ENCODE results near the gene RAMP1.
"Not testable (repeated sequence)": the region's sequence is repeated elsewhere in the genome, so short reads cannot be mapped to it uniquely, and the experiment has no call there.

Gene RAMP1

DNA sequence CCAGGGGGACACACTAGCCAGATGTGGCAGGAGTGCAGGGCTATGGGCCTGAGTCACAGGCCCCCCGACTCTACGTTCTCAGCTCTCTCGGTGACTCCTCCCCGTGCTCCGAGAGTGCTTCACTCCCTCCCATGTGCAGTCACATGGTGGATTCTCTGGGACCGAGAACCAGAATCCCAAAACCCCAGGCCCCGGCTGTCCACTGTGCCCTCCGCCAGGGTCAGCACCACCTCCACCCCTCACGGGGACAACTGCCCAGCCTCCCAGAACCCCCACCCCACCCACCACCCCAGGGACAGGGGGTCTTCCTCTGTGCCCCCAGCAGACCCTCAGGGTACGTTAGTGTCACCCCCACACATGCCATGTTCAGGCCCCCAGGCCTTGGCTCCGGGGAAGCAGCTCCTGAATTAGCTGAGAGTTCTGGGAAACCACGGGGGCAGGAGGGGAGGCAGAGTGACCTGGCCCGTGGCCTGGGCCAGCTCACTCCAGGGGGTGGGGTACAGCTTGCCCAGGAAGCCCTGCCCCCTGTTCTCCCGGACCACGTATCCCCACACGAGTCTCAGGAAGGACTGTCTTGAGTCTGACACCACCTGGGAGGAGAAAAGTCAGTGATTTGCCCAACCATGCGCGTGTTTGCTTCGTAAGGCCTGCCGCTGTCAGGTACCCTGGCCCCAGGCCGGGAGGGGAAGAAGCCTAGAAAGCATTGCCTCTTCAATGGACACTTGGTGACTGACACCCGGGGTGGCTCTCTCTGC is 4.4 kb downstream of the RAMP1 start:
- no peak for DNase-seq

DNA sequence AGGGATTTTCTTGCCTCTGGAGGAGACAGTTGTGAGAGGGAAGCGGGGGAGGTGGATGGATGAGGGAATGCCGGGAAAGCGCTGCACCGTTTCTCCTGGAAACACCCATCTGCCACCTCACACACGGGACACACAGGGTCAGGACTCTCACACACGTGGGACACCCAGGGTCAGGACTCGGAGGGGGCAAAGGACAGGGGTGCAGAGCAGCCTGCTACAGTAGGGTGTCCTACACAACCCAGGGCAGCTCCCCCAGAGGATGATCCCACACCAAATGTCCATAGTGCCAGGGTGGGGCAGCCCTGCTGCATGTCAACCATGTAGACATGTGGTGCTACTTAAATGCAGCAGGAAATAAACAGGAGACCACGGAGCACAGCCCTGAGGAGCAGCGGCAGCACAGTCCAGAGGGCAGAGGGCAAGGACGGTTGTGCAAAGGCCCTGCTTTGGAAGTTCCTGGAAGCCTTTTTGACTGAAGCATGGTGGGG is 5.1 kb downstream of the RAMP1 start:
- no peak for DNase-seq

DNA sequence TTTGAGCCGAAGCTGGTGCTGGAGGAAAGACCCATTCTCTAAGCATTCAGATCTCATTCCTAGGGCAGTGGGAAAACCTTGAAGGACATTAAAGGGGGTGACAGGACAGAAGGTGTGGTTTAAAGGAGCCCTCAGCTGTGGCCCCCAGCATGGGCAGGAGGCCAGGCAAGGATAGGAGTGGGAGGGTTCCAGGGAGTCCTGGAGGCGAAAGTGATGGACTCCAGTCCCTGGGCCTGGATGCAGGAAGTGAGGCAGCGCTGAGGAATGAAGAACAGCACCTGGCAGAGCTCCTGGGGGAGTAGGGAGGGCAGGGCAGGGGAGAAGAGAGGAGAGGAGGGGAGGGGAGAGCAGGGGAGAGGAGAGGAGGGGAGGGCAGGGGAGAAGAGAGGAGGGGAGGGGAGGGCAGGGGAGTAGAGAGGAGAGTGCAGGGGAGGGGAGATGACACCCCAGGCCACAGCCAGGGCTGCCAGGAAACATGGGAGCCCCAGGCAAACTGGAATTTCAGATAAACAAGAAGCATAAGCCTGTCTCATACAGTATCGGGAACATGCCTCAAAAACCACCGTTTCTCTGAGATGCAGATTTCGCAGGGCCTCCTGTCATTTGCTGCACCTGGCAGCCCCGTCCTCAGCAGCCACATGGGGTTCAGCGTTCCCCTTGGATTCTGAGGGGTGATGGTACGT is 5.7 kb downstream of the RAMP1 start:
- DNase-seq, result no peak

DNA sequence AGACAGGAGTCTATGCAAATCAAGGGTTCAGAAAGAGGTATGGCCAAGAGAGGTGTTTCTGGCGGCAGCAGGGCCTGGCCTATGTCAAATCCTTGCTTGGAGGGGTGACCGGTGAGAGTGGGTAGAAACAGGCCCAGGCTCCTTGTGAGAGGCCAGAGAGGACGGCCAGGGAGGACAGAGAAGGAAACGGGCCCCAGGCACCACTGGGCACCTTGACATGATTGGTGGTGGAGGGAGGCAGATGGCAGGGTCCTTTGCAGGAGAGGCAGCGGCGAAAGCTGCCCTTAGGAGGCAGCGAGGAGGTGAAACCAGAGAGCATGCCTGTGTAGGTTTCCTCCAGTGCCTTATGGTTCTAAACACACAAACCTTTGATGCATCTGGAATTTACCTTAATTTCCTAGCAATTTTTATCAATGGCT is 6.2 kb downstream of the RAMP1 start:
- no peak for DNase-seq

DNA sequence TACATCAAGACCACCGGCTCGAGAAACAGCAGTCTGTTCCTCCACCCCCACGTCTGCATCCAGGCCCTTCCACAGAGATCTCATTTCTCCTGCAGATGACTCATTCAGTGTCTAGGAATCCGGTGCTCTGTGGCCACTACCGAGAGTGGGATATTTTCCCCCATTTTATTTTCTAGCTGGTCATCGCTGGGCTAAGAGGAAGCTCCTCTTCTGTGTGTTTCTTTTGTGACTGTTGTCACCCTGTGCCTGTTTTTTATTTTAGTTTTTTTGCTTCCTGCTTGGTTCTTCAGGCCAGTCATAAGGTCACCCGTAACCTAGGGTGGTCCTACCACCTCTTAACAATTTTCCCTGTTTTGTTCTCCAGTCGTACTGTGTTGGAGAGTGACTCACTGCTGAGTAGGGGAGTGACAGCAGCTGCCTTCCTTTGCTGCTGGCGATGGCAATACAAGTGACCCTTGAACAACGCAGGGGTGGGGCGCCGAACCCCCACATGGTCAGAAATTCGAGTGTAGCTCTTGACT is 6.7 kb downstream of the RAMP1 start:
- no peak for DNase-seq

DNA sequence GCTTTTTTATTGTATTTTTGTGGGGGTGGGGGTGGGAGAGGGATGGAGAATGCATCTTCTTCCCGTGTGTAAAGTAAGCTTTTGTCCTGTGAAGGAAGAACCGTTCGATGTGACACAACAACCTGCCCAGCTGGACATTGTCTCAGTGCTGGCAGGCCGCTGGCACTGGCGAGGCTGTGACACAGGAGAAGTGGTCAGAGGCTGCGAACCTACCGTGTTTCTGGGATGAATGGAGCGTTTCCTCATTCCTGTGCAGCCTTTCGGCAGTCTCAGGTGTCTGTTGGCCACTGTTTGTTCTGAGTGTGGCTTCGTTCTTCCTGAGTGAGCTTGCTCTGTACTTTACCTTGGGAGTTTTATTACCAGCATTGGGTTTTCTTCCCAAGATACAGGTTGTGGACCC is 8.0 kb downstream of the RAMP1 start:
- no peak for DNase-seq

DNA sequence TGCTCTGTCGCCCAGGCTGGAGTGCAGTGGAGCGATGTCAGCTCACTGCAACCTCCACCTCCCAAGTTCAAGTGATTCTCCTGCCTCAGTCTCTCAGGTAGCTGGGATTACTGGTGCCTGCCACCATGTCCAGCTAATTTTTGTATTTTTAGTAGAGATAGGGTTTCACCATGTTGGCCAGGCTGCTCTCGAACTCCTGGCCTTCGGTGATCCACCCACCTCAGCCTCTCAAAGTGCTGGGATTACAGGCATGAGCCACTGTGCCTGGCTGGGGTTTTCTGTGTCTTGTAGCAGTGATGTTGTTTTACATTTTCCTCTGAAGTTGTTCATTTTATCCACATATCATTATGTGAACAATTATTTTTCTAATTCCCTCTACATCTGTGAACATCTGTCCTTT is 8.7 kb downstream of the RAMP1 start:
- not testable (repeated sequence) for DNase-seq

DNA sequence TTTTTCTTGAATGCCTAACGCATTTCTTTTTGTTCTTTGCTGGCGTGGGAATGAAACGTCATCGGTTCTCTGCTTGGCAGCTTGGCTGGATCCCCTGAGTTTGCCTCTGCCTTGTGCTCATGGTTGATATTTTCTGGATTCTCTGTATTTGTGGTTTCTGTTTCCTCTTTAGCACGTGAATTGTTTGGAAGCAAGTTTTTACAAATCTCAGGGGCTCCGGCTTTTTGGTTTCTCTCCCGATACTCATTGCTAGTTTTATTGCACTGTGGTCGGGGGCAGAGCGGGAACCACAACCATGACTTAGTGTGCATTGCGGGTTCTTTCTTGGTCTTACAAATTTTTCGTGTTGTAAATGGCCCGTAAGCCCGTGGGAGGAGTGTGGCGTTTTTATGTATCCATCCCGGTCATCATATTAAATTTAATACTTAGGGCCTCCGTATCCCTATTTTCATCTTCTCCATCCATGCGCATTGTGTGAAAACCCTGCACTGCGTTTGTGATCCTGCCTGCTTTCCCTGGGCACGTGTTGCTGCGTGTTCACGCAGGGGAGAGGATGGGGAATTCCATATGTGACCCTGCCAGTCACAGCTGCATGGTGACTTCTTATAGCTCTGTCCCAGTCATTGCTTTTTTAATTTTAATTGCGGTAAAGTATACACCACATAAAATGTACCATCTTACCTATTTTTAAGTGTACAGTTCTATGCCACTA is 9.4 kb downstream of the RAMP1 start:
- no peak for DNase-seq

DNA sequence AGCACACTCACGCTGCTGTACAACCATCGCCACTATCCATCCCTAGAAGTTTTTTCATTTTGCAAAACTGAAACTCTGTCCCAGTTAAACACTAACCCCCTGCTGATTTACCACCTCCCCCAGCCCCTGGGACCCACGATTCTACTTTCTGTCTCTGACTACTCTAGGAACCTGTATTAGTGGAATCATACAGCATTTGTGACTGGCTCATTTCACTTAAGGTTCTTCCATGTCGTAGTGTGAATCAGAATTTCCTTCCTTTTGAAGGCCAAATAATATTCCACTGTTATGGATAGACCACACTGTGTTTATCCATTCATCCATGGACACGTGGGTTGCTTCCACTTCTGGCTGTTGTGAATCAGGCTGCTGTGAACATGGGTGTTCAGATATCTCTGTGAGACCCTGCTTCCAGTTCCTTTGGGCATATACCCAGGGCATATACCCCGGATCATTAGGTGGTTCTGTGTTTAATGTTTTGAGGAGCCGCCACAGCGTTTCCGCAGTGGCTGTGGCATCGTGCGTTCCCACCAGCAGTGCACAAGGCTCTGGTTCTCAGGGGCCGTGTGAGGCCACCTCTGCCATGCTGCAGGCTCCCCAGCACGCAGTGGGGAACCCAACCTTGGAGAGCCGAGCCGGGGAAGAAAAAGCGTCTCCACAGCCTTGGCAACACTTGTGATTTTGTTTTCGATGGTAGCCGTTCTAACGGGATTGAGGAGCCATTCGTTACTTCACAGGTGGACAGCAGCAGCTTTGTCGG is 10.1 kb downstream of the RAMP1 start:
- no peak for DNase-seq

DNA sequence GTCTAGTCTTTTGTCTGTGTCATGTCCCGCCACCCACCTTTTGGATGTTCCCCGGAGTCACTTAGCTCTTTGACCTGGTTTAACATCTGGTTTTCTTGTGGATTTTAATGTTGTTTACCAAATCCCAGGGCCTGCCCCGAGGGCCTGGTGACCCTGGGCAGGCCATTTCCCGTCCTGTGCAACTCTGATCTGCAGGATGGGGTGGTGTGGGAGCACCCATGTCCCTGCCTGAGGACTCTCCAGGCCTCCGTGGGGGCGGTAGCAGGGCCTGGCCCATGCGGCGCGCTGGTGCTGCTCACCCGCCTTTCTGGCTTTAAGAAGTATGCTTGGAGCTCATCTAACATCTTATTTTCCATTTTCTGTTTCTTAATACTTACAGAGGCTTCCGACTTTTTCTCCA is 10.7 kb downstream of the RAMP1 start:
- no peak for DNase-seq

DNA sequence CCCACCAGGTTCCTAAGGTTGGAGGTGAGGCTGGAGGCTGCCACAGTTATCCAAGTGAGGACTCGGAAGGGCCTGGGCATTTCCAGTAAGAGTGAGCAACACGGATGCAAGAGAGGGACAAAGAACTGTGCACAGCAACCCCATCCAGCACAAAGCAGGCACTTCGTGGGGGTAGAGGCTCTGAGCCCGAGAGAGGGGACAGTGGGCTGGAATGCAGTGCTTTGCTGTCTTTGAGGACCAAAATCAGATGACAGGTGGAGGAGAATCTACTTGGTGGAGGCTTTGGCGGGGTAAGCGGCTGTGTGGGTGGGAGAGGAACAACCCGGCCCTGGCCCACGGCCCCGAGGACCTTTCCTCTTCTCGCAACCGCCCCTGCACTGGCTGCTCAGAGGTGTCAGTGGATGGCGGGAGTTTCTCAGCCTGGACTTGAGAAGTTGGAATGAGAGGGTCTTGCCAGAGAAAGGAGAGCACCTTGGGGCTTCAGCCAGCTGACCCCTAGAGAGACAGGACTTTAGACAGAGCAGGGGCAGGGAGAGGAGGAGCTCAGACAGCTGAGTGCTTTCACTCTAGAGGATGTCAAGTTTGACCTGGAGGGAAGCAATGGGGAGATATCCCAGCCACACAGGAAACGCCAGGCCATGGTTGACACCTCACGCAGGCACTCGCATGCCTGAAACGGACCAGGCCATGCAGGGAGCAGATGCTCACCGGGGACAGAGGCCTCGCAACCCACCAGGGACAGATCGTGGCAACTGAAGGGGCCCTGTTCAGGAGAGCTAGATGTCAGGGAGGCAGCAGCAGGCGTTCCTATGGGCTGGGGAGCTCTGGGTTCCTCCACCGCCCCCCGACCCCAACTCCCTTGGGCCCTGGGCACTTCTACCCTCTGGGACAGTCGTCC is 11.6 kb downstream of the RAMP1 start:
- DNase-seq, result no peak

DNA sequence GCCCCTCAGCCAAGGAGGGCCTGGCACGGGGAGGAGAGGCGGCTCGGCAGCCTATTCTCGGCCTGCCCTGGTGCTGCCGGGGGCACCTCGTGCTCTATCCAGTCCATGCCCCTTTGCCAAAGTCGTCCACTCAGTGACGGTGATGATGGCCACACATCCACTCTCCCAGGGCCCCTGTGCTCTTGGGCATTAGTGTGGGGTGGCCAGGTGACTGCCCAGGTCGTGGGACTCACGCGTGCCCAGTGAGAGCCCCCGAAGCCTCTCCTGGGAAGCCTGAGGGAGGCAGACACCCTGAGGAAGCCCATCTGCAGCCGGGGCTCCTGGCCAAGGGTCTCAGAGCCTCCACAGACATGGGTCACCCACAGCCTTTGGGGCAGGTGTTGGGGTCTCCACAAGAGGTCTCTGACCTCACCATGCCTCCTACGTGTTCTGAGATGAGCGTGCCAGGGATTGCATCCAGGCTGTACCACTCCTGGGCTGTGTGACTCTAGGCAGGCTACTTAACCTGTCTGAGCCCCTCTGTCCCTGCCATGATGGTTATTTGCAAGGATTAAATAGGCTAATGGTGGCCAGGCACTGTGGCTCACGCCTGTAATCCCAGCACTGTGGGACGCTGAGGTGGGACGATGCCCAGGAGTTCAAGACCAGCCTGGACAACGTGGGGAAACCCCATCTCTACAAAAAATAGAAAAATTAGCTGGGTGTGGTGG is 12.9 kb downstream of the RAMP1 start:
- DNase-seq, result no peak

DNA sequence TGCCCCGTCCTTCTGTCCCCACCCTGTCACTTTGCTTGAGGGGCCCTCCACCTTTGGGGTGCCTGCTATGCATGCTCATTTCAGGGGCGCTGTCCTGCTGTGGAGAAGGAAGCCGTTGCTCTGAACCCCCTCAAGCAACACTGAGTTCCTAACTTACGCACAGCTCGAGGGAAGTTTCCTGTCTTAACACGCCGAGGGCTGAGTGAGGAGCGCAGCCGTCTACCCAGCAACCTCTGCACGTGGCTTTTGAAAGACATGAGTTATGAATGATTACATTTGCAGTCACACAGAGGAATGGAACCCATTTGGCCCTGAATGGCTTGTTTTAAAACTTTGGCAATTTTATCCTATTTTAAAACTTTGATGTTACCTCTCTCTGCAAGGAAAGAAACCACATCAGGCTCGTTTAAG is 14.0 kb downstream of the RAMP1 start:
- no peak for DNase-seq

DNA sequence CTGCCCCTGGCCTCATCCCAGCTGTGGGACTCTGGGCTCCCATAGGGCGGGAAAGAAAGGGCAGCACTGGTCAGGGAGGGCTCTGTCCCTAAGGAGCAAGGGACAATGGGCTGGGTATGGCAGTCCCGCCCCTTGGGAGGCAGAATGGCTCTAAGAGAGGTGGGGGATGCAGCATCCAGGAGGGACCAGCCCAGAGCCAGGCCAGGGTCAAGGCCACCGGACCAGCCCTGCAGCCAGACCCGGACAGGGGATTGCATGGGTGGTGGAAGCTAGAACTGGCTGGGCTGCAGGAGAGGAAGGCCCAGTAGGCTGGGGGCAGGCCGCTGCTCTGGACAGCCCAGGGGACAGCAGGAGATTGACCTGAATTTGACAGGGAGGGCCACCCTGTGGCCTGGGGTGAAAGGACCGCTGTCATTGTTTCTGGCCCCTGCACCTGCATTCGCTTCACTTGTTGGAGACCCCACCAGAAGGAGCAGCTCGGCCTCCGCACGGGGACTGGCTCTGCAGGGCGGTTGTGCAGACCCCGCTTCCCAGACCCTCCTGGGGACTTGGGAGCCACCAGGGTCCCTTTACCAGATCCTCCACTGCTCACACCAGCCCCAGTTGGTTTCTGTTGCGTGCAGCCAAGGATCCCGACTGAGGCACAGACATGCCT is 14.6 kb downstream of the RAMP1 start:
- DNase-seq, result no peak

DNA sequence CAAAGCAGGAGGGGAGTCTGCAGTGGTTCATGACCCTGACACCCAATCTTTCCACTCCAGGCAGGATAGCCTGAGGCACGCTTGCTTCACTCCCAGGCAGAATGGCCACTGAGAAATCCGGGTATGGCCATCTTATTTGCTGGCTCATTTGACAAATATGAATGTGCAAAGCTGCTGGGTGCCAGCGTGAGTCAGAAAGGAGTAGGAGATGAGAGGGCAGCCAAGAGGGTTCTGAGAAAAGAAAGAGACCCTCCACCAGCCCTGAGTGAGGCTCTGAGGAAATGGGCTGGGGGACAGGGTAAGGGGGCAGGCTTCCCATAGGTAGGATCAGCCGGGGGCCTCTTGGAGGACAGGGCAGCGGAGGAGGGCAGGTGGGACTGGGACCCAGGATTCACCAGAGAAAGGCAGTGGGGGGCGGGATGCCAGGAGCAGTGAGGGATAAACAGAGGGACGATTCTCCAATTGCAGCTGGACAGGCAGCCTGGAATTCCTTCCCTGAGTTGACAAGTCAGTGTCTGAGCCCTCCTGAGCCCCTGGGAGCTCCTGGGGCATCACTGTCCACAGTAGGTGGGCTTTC is 15.2 kb downstream of the RAMP1 start:
- no peak for DNase-seq

DNA sequence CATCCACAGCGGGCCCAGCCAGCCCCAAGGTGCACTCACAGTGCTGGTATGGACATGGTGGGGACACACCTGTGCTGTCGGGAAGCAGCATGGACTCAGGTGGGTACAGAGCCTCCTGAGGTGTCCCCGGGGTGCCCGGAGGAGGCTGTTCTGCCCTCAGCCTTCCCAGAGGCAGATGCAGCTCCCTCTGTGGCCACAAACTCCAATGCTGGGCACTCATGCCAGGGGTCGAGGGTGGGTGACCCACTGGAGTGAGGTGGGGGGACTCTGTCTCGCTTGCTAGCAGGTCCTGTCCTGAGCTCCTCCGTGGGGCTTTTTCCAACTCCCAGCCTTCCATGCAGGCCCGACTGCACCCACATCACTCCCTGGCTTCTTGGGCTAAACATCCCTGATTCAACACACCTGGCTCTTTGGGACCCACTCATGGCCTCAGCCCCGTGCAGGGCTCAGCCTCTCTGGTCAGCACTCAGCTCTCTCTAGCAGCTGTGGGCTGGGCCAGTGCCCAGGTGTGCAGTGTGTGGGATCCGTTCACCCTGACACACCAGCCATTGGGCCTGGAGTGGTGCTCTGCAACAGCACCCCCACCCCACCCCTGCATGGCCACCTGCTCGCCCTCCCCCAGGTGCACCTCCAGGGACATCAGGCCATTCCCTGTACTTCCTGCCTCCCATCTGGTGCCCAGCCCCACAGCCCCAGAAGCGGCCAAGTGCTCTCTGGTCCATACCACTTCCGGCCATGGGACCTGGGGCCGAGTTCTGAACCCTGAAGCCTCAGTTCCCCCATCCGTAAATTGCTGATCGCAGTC is 16.0 kb downstream of the RAMP1 start:
- DNase-seq, result no peak

DNA sequence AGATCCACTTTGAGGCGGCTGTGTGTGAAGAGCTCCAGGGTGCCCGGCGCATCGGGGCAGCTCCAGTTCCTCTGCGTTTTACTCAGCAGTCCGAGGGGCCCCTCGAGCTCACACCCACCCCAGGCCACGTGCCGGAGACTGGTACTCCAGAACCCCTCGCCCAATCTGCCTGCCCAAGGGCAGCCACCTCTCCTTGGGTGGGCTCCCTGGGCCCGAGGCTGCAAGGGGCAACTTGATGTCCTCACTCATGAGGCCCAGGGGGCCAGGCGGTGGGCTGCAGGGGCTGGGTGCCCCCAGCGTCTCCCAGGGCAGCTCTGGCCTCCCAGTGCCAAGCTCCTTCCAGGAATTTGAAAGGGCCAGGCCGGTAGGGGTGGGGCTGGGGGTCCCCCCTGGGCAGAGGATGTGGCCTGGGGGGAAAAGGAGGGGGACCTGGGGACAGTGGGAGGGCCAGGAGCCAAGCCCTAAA is 16.7 kb downstream of the RAMP1 start:
- no peak for DNase-seq

DNA sequence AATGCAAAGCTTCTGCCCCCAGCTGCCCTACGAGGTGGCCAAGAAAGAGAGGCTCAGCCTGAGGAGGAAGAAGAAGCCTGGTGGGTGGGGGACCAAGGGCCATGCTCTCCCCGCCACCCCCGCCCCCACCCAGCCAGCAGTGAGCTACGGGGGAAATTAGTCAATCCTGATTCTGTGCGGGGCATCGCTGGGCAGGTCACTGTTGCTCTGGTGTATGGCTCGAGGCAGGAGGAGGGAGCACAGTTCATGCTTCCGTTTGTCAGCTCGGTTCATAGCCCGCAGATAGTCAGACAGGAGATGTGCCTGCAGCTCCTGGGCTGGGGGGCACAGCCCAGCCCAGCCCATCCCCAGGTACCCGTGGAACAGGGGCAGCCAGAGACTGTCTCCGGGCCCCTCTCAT is 17.1 kb downstream of the RAMP1 start:
- DNase-seq, result no peak

DNA sequence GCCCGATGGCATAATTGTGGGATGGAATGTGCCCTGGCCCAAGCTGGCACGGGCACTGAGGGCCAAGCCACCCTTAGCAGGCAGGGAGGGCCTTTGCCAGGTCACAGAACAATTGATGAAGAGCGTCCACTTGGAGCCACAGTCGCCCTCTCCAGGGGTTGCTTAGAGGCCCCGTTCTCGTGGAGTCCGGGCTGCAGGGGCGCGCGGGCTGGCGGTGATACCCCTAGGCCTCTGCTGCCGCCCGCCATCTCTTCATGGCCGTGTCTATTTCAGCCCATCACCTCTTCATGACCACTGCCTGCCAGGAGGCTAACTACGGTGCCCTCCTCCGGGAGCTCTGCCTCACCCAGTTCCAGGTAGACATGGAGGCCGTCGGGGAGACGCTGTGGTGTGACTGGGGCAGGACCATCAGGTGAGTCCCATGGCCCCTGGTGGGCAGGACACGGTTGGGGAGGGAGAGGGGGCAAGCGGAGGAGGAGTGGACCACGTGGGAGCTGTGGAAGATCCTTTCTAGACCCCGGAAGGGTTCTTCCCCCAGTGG is 17.6 kb downstream of the RAMP1 start:
- no peak for DNase-seq

All from activated CD4-positive, alpha-beta T cell treated with anti-CD3 and anti-CD28 coated beads, Interleukin-2, amount 50 U/mL, for 1 hour (primary cell).